GDM1 (cell line): ENCODE results near the gene NAV2.
"Not testable (repeated sequence)": the region's sequence is repeated elsewhere in the genome, so short reads cannot be mapped to it uniquely, and the experiment has no call there.

ENCODE experiments used
- DNase-seq: peaks from one replicate; lab custom pipeline; 2025; lab: John Stamatoyannopoulos, UW

The NAV2 gene

GRCh38 chr11:20003351-20003750 lies 290.7 kb downstream of the NAV2 start:
- DNase-seq: no peak

- no peak for DNase-seq
These were observed 292.2 kb downstream of the NAV2 start for GRCh38 chr11:20004866-20005265.

- DNase-seq: no peak
These were observed 293.1 kb downstream of the NAV2 start for GRCh38 chr11:20005747-20006146.

GRCh38 chr11:20006618-20007017 lies 294.0 kb downstream of the NAV2 start:
- not testable (repeated sequence) for DNase-seq

- DNase-seq: no peak
These were observed 294.7 kb downstream of the NAV2 start for GRCh38 chr11:20007386-20007785.

- no peak for DNase-seq
These were observed 295.7 kb downstream of the NAV2 start for GRCh38 chr11:20008190-20008870.

- DNase-seq: no peak
These were observed 296.4 kb downstream of the NAV2 start for GRCh38 chr11:20008871-20009644.

- no peak for DNase-seq
These were observed 297.7 kb downstream of the NAV2 start for GRCh38 chr11:20010156-20010850.

- no peak for DNase-seq
These were observed 298.2 kb downstream of the NAV2 start for GRCh38 chr11:20010851-20011225.

GRCh38 chr11:20011307-20011951 lies 298.8 kb downstream of the NAV2 start:
- DNase-seq: no peak

GRCh38 chr11:20013346-20014066 lies 300.9 kb downstream of the NAV2 start:
- DNase-seq: no peak

GRCh38 chr11:20014067-20014402 lies 301.4 kb downstream of the NAV2 start:
- no peak for DNase-seq

- DNase-seq: no peak
These were observed 302.5 kb downstream of the NAV2 start for GRCh38 chr11:20015101-20015500.

GRCh38 chr11:20015529-20016427 lies 303.1 kb downstream of the NAV2 start:
- DNase-seq: no peak

GRCh38 chr11:20016526-20016925 lies 303.9 kb downstream of the NAV2 start:
- DNase-seq: no peak

- no peak for DNase-seq
These were observed 304.7 kb downstream of the NAV2 start for GRCh38 chr11:20017320-20017719.

GRCh38 chr11:20020198-20020597 lies 307.6 kb downstream of the NAV2 start:
- DNase-seq: no peak

- no peak for DNase-seq
These were observed 308.1 kb downstream of the NAV2 start for GRCh38 chr11:20020716-20021115.

- DNase-seq: no peak
These were observed 308.6 kb downstream of the NAV2 start for GRCh38 chr11:20021212-20021611.

- DNase-seq: no peak
These were observed 309.2 kb downstream of the NAV2 start for GRCh38 chr11:20021771-20022362.
